ENCODE measurements around the gene CELF2.

The CELF2 gene

GRCh38 chr10:11169976-11170375 is 152.3 kb downstream of the CELF2 start:
- H3K4me3 ChIP-seq (ENCODE audit: low read depth, low read length) = peak overlapping the region; percentile 96
- TF ChIP-seq POLR2A (IDR thresholded peaks at IDR 0.05; ENCODE audit: extremely low read depth, insufficient read length) (no peak), MYC (IDR thresholded peaks at IDR 0.05; ENCODE audit: low read depth, low read length) (no peak), MAX (IDR thresholded peaks at IDR 0.05; ENCODE audit: low read depth, low read length) (no peak), CTCF (IDR thresholded peaks at IDR 0.05; ENCODE audit: low read depth, low read length) (no peak)
- DNase-seq (ENCODE audit: low read depth) = no peak

GRCh38 chr10:11170574-11170973 is 152.9 kb downstream of the CELF2 start:
- TF ChIP-seq POLR2A (IDR thresholded peaks at IDR 0.05; ENCODE audit: extremely low read depth, insufficient read length) (no peak), MYC (IDR thresholded peaks at IDR 0.05; ENCODE audit: low read depth, low read length) (no peak), CTCF (IDR thresholded peaks at IDR 0.05; ENCODE audit: low read depth, low read length) (no peak), MAX (IDR thresholded peaks at IDR 0.05; ENCODE audit: low read depth, low read length) (no peak)
- H3K4me3 ChIP-seq (ENCODE audit: low read depth, low read length) = peak overlapping the region; percentile 96
- DNase-seq (ENCODE audit: low read depth) = no peak

- DNase-seq (ENCODE audit: low read depth) = peak; percentile 77
- peak overlapping the region; percentile 96 for H3K4me3 ChIP-seq (ENCODE audit: low read depth, low read length)
Measured at GRCh38 chr10:11170993-11171851, 153.6 kb downstream of the CELF2 start.

GRCh38 chr10:11173042-11173441 is 155.4 kb downstream of the CELF2 start:
- peak overlapping the region; percentile 21 for H3K4me3 ChIP-seq (ENCODE audit: low read depth, low read length)
- no peak for DNase-seq (ENCODE audit: low read depth)

More at GRCh38 chr10:11170993-11171851, 153.6 kb downstream of the CELF2 start:
- TF ChIP-seq MAX (IDR thresholded peaks at IDR 0.05; ENCODE audit: low read depth, low read length) (peak; percentile 42), MYC (IDR thresholded peaks at IDR 0.05; ENCODE audit: low read depth, low read length) (peak; percentile 46), CTCF (IDR thresholded peaks at IDR 0.05; ENCODE audit: low read depth, low read length) (no peak), POLR2A (IDR thresholded peaks at IDR 0.05; ENCODE audit: extremely low read depth, insufficient read length) (no peak)

GRCh38 chr10:11175823-11176243 is 158.2 kb downstream of the CELF2 start:
- no peak overlapping the region for H3K4me3 ChIP-seq (ENCODE audit: low read depth, low read length)
- DNase-seq (ENCODE audit: low read depth) = no peak

More at GRCh38 chr10:11173042-11173441, 155.4 kb downstream of the CELF2 start:
- no peak for TF ChIP-seq MAX (IDR thresholded peaks at IDR 0.05; ENCODE audit: low read depth, low read length)
- TF ChIP-seq MYC (IDR thresholded peaks at IDR 0.05; ENCODE audit: low read depth, low read length) = no peak
- no peak for TF ChIP-seq CTCF (IDR thresholded peaks at IDR 0.05; ENCODE audit: low read depth, low read length)
- no peak for TF ChIP-seq POLR2A (IDR thresholded peaks at IDR 0.05; ENCODE audit: extremely low read depth, insufficient read length)

More at GRCh38 chr10:11175823-11176243, 158.2 kb downstream of the CELF2 start:
- no peak for TF ChIP-seq POLR2A (IDR thresholded peaks at IDR 0.05; ENCODE audit: extremely low read depth, insufficient read length)
- TF ChIP-seq MAX (IDR thresholded peaks at IDR 0.05; ENCODE audit: low read depth, low read length) = no peak
- no peak for TF ChIP-seq MYC (IDR thresholded peaks at IDR 0.05; ENCODE audit: low read depth, low read length)
- TF ChIP-seq CTCF (IDR thresholded peaks at IDR 0.05; ENCODE audit: low read depth, low read length) = no peak

Measured in NB4 (cell line).